SK-N-SH treated with all-trans-retinoic acid at 6 μM for 48 hours (cell line): ENCODE data around the gene OLFML3.

Experiments used
- ATAC-seq: fragments of 200-7000 bp; cut with Tn5 transposase; 3 replicates; pipeline ENCODE4 v1.9.1; 2020; ENCODE audit warnings: mild to moderate bottlenecking, moderate library complexity
- ARNTL ChIP-seq: fragments of 450-650 bp; formaldehyde crosslinking; IDR thresholded peaks from 2 replicates; pipeline ENCODE4 v1.5.0; 2020; ENCODE audit warnings: low read depth, mild to moderate bottlenecking, moderate library complexity, borderline replicate concordance
- BACH2 ChIP-seq: fragments of 250-450 bp; sonication (Bioruptor Pico); IDR thresholded peaks from 2 replicates; pipeline ENCODE4 v1.9.0; 2021; ENCODE audit warnings: mild to moderate bottlenecking, borderline replicate concordance
- CSDC2 ChIP-seq: fragments of 250-450 bp; sonication (Bioruptor Pico); IDR thresholded peaks from 2 replicates; pipeline ENCODE4 v1.5.0; 2020; ENCODE audit warnings: mild to moderate bottlenecking, moderate library complexity
- GLIS3 ChIP-seq: fragments of 250-450 bp; sonication (Bioruptor Pico); IDR thresholded peaks from 2 replicates; pipeline ENCODE4 v1.5.0; 2020; ENCODE audit warnings: mild to moderate bottlenecking, moderate library complexity
- ISL1 ChIP-seq: fragments of 250-450 bp; sonication (Bioruptor Pico); IDR thresholded peaks from 2 replicates; pipeline ENCODE4 v2.1.2; 2022; ENCODE audit warnings: mild to moderate bottlenecking, moderate library complexity
- OSR1 ChIP-seq: fragments of 250-450 bp; sonication (Bioruptor Pico); IDR thresholded peaks from 2 replicates; pipeline ENCODE4 v1.8.0; 2022; ENCODE audit warnings: moderate library complexity, mild to moderate bottlenecking, inconsistent platforms
- PPARA ChIP-seq: fragments of 250-450 bp; sonication (Bioruptor Pico); IDR thresholded peaks from 2 replicates; pipeline ENCODE4 v1.5.0; 2020; ENCODE audit warnings: mild to moderate bottlenecking, borderline replicate concordance
- SNAI2 ChIP-seq: fragments of 250-450 bp; sonication (Bioruptor Pico); IDR thresholded peaks from 2 replicates; pipeline ENCODE4 v1.5.0; 2020; ENCODE audit warnings: mild to moderate bottlenecking, moderate library complexity
- TCF4 ChIP-seq: fragments of 250-450 bp; sonication (Bioruptor Pico); IDR thresholded peaks from 2 replicates; pipeline ENCODE4 v1.8.0; 2021; ENCODE audit warnings: mild to moderate bottlenecking, moderate library complexity, borderline replicate concordance
- ZC3H10 ChIP-seq: fragments of 250-450 bp; sonication (Bioruptor Pico); IDR thresholded peaks from 2 replicates; pipeline ENCODE4 v1.5.1; 2021; ENCODE audit warnings: mild to moderate bottlenecking, moderate library complexity
- ZFP3 ChIP-seq: fragments of 250-450 bp; sonication (Bioruptor Pico); IDR thresholded peaks from 2 replicates; pipeline ENCODE4 v1.5.0; 2020; ENCODE audit warnings: mild to moderate bottlenecking, moderate library complexity
- ZNF565 ChIP-seq: fragments of 450-650 bp; formaldehyde crosslinking; conservative IDR thresholded peaks from 2 replicates; pipeline ENCODE4 v1.5.0; 2020; ENCODE audit warnings: low read depth, mild to moderate bottlenecking, moderate library complexity
- ZNF70 ChIP-seq: fragments of 450-650 bp; formaldehyde crosslinking; IDR thresholded peaks from 2 replicates; pipeline ENCODE4 v1.5.0; 2020; ENCODE audit warnings: mild to moderate bottlenecking, moderate library complexity
- ZNF8 ChIP-seq: fragments of 450-650 bp; formaldehyde crosslinking; IDR thresholded peaks from 2 replicates; pipeline ENCODE4 v1.5.0; 2020; ENCODE audit warnings: mild to moderate bottlenecking, moderate library complexity
- TF ChIP-seq, protein P1 (sequence below): fragments of 250-450 bp; sonication (Bioruptor Pico); IDR thresholded peaks from 2 replicates; pipeline ENCODE4 v1.8.0; 2020; ENCODE audit warnings: mild to moderate bottlenecking, moderate library complexity, borderline replicate concordance
- TF ChIP-seq, protein P2 (sequence below): fragments of 250-450 bp; sonication (Bioruptor Pico); IDR thresholded peaks from 2 replicates; pipeline ENCODE4 v1.5.1; 2020; ENCODE audit warnings: low read depth, mild to moderate bottlenecking, moderate library complexity
- TF ChIP-seq, protein P3 (sequence below): fragments of 250-450 bp; sonication (Bioruptor Pico); IDR thresholded peaks from 2 replicates; pipeline ENCODE4 v1.5.1; 2021; ENCODE audit warnings: mild to moderate bottlenecking, moderate library complexity
- TF ChIP-seq, protein P4 (sequence below): fragments of 250-450 bp; sonication (Bioruptor Pico); IDR thresholded peaks from 2 replicates; pipeline ENCODE4 v1.8.0; 2021; ENCODE audit warnings: low read depth, mild to moderate bottlenecking, moderate library complexity, borderline replicate concordance
- TF ChIP-seq, protein P5 (sequence below): fragments of 250-450 bp; sonication (Bioruptor Pico); IDR thresholded peaks from 2 replicates; pipeline ENCODE4 v1.5.0; 2020; ENCODE audit warnings: mild to moderate bottlenecking, moderate library complexity

Gene OLFML3

DNA sequence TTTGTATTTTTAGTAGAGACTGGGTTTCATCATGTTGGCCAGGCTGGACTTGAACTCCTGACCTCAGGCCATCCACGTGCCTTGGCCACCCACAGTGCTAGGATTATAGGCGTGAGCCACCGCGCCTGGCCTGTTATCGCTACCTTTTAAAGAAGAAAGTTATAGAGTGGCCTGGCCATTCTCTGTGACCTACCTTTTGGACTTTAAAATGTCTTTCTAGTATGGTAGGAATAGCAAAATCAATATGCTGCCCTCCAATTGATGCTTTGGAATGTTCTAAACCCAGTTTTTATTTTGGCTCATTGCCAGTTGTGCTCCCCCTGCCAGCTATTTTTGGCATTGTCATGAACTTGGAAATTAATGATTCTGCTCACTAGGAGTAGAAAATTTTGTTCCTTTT lies 30.3 kb upstream of the OLFML3 start:
- no peak for ATAC-seq
- TF ChIP-seq ZC3H10 (no peak), ARNTL (CRISPR knock-in tag) (no peak), GLIS3 (CRISPR knock-in tag) (no peak), ZNF70 (CRISPR knock-in tag) (no peak), SNAI2 (CRISPR knock-in tag) (no peak)
- TF ChIP-seq, protein P1, sequence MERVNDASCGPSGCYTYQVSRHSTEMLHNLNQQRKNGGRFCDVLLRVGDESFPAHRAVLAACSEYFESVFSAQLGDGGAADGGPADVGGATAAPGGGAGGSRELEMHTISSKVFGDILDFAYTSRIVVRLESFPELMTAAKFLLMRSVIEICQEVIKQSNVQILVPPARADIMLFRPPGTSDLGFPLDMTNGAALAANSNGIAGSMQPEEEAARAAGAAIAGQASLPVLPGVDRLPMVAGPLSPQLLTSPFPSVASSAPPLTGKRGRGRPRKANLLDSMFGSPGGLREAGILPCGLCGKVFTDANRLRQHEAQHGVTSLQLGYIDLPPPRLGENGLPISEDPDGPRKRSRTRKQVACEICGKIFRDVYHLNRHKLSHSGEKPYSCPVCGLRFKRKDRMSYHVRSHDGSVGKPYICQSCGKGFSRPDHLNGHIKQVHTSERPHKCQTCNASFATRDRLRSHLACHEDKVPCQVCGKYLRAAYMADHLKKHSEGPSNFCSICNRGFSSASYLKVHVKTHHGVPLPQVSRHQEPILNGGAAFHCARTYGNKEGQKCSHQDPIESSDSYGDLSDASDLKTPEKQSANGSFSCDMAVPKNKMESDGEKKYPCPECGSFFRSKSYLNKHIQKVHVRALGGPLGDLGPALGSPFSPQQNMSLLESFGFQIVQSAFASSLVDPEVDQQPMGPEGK (CRISPR knock-in tag), result no peak
- TF ChIP-seq, protein P2, sequence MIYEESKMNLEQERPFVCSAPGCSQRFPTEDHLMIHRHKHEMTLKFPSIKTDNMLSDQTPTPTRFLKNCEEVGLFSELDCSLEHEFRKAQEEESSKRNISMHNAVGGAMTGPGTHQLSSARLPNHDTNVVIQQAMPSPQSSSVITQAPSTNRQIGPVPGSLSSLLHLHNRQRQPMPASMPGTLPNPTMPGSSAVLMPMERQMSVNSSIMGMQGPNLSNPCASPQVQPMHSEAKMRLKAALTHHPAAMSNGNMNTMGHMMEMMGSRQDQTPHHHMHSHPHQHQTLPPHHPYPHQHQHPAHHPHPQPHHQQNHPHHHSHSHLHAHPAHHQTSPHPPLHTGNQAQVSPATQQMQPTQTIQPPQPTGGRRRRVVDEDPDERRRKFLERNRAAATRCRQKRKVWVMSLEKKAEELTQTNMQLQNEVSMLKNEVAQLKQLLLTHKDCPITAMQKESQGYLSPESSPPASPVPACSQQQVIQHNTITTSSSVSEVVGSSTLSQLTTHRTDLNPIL, result no peak

DNA sequence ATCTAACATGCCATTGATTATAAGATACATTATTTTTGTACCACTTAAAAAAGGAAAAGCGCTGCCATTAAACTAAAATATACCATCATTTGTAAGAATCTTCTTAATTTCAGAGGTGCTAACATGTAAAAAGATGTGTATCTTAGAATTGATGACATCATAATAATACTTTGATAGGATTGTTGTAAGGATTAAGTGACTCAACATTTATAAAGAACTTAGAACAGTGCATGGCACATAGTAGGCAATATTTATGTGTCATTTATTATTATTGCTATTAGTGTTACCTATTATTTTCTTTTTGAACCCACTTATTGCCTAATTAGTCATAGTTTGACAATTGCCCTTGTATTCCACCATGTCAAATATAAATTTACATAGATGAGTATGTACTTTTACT lies 28.4 kb upstream of the OLFML3 start:
- ATAC-seq, result no peak
- TF ChIP-seq SNAI2 (CRISPR knock-in tag), result no peak
- no peak for TF ChIP-seq ISL1 (CRISPR knock-in tag)
- TF ChIP-seq, protein P3, sequence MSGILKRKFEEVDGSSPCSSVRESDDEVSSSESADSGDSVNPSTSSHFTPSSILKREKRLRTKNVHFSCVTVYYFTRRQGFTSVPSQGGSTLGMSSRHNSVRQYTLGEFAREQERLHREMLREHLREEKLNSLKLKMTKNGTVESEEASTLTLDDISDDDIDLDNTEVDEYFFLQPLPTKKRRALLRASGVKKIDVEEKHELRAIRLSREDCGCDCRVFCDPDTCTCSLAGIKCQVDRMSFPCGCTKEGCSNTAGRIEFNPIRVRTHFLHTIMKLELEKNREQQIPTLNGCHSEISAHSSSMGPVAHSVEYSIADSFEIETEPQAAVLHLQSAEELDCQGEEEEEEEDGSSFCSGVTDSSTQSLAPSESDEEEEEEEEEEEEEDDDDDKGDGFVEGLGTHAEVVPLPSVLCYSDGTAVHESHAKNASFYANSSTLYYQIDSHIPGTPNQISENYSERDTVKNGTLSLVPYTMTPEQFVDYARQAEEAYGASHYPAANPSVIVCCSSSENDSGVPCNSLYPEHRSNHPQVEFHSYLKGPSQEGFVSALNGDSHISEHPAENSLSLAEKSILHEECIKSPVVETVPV (CRISPR knock-in tag), result no peak
- TF ChIP-seq, protein P2, result no peak
- TF ChIP-seq OSR1 (CRISPR knock-in tag), result no peak
- TF ChIP-seq, protein P4, sequence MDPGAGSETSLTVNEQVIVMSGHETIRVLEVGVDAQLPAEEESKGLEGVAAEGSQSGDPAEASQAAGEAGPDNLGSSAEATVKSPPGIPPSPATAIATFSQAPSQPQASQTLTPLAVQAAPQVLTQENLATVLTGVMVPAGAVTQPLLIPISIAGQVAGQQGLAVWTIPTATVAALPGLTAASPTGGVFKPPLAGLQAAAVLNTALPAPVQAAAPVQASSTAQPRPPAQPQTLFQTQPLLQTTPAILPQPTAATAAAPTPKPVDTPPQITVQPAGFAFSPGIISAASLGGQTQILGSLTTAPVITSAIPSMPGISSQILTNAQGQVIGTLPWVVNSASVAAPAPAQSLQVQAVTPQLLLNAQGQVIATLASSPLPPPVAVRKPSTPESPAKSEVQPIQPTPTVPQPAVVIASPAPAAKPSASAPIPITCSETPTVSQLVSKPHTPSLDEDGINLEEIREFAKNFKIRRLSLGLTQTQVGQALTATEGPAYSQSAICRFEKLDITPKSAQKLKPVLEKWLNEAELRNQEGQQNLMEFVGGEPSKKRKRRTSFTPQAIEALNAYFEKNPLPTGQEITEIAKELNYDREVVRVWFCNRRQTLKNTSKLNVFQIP (CRISPR knock-in tag), result no peak
- no peak for TF ChIP-seq ZNF70 (CRISPR knock-in tag)
- TF ChIP-seq, protein P5, sequence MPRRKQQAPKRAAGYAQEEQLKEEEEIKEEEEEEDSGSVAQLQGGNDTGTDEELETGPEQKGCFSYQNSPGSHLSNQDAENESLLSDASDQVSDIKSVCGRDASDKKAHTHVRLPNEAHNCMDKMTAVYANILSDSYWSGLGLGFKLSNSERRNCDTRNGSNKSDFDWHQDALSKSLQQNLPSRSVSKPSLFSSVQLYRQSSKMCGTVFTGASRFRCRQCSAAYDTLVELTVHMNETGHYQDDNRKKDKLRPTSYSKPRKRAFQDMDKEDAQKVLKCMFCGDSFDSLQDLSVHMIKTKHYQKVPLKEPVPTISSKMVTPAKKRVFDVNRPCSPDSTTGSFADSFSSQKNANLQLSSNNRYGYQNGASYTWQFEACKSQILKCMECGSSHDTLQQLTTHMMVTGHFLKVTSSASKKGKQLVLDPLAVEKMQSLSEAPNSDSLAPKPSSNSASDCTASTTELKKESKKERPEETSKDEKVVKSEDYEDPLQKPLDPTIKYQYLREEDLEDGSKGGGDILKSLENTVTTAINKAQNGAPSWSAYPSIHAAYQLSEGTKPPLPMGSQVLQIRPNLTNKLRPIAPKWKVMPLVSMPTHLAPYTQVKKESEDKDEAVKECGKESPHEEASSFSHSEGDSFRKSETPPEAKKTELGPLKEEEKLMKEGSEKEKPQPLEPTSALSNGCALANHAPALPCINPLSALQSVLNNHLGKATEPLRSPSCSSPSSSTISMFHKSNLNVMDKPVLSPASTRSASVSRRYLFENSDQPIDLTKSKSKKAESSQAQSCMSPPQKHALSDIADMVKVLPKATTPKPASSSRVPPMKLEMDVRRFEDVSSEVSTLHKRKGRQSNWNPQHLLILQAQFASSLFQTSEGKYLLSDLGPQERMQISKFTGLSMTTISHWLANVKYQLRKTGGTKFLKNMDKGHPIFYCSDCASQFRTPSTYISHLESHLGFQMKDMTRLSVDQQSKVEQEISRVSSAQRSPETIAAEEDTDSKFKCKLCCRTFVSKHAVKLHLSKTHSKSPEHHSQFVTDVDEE (CRISPR knock-in tag), result no peak
- no peak for TF ChIP-seq ZC3H10
- no peak for TF ChIP-seq ZFP3

DNA sequence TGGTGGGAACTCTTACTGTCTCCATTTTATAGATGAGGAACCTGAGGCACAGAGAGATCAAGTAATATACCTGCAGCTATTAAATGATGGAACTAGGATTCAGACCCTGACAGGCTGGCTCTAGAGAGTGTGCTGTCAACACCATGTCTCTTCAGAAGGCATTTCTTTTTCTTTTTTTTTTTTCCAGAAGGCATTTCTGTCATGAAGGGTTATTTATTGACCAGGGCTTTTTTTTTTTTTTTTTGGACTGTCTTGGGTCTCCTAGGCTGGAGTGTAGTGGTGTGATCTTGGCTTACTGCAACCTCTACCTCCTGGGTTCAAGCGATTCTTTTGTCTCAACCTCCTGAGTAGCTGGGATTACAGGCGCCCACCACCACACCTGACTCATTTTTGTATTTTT lies 27.6 kb upstream of the OLFML3 start:
- ATAC-seq, result no peak

DNA sequence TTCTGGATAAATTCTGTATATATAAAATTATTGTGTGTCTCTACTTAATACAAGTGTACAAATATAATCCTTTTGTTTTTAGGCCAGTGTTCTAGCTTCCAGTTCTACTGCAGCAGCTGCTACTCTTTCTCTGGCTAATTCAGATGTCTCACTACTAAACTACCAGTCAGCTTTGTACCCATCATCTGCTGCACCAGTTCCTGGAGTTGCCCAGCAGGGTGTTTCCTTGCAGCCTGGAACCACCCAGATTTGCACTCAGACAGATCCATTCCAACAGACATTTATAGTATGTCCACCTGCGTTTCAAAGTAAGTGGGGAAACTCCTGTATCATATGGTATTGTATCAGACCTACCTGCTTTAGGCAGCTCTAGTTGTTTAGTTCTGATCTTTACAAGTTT lies 21.3 kb upstream of the OLFML3 start:
- TF ChIP-seq TCF4 (CRISPR knock-in tag) (no peak), ZNF565 (CRISPR knock-in tag) (no peak), ZNF8 (CRISPR knock-in tag) (no peak), ZNF70 (CRISPR knock-in tag) (no peak), ZC3H10 (no peak), BACH2 (CRISPR knock-in tag) (no peak), CSDC2 (no peak), PPARA (CRISPR knock-in tag) (no peak)
- TF ChIP-seq, protein P5 (CRISPR knock-in tag), result no peak

More for the DNA sequence above, 27.6 kb upstream of the OLFML3 start:
- TF ChIP-seq TCF4 (CRISPR knock-in tag) (no peak), BACH2 (CRISPR knock-in tag) (no peak), SNAI2 (CRISPR knock-in tag) (no peak), ZNF70 (CRISPR knock-in tag) (no peak)

More for the DNA sequence above, 21.3 kb upstream of the OLFML3 start:
- no peak for ATAC-seq
